HCT116 (cell line): Measurements from ENCODE around the gene TPP1. TPM values are rescaled to one million over a fixed set of nuclear protein-coding genes. Genes with fewer than 3 reads are reported as not detected.

Experiments
- ATAC-seq: fragments of 200-7000 bp; cut with Tn5 transposase; 2 replicates; pipeline ENCODE4 v1.9.1; 2020; ENCODE audit warnings: mild to moderate bottlenecking, moderate library complexity
- BruUV-seq: library from RNA; stranded (reverse); fragments of 400-500 nt; replicated peaks from 2 replicates; lab custom pipeline; 2021; lab: Mats Ljungman, UMichigan
- CTCF ChIA-PET: fragments of 300-600 bp; sonication (Branson Sonifier 250); formaldehyde crosslinking; loops from one replicate; lab custom pipeline; 2021; ENCODE audit warnings: antibody characterized with exemption; lab: Charles Lee
- POLR2A ChIA-PET: fragments of 300-600, 350-600 bp; sonication (Branson Sonifier 250); formaldehyde crosslinking; loops from one replicate; lab custom pipeline; 2021; ENCODE audit warnings: antibody characterized with exemption; lab: Charles Lee
- RAD21 ChIA-PET, 2 experiments: fragments of 300-600 bp; sonication (Branson Sonifier 250); formaldehyde crosslinking; loops; one replicate each; lab custom pipeline; 2023; ENCODE audit warnings: low total read pairs in 2 of 2; ENCODE audit not compliant: uncharacterized antibody in 2 of 2, unreplicated experiment in 2 of 2, low non-redundant PET in 1 of 2; lab: Charles Lee
- DNase-seq: peaks from one replicate; pipeline ENCODE4 v3.0.0-alpha.2; 2010; ENCODE audit warnings: low read depth, low spot score
- H2AFZ ChIP-seq: fragments of 200-600 bp; shearing (Covaris generic), sonication (generic); 2 replicates; pipeline ENCODE4 v1.6.1; 2017; ENCODE audit warnings: low read depth, mixed run types, mixed read lengths, antibody characterized with exemption, low read length; ENCODE audit not compliant: poor library complexity, severe bottlenecking
- H3K27ac ChIP-seq: 2 replicates; pipeline ENCODE4 v1.5.1; 2012; ENCODE audit warnings: low read depth, low read length
- H3K27me3 ChIP-seq: fragments of 200-600 bp; sonication (generic); 2 replicates; pipeline ENCODE4 v1.6.1; 2016; ENCODE audit warnings: mixed run types, low read length, mixed read lengths; ENCODE audit not compliant: insufficient read depth
- H3K36me3 ChIP-seq, 2 experiments: fragments of 200-500 bp in 1 of 2; fragments of 200-600 bp in 1 of 2; sonication (Bioruptor generic) in 1 of 2; sonication (generic) in 1 of 2; 2 replicates each; pipeline versions ENCODE4 v1.5.1 to v1.6.1; 2014 to 2016; ENCODE audit warnings: low read length in 2 of 2, inconsistent platforms in 1 of 2, mixed read lengths in 1 of 2, mixed run types in 1 of 2; ENCODE audit not compliant: insufficient read depth in 2 of 2, control insufficient read depth in 1 of 2
- H3K4me1 ChIP-seq, 2 experiments: fragments of 200-600 bp in 1 of 2; sonication (generic) in 1 of 2; 2 replicates each; pipeline versions ENCODE4 v1.5.1 to v1.6.1; 2012 to 2017; ENCODE audit warnings: low read length in 2 of 2, inconsistent platforms in 1 of 2, mild to moderate bottlenecking in 1 of 2, mixed read lengths in 1 of 2, mixed run types in 1 of 2, moderate library complexity in 1 of 2; ENCODE audit not compliant: insufficient read depth in 2 of 2, control insufficient read depth in 1 of 2
- H3K4me2 ChIP-seq: fragments of 200-600 bp; sonication (generic); 2 replicates; pipeline ENCODE4 v1.6.1; 2017; ENCODE audit warnings: mixed run types, low read length, mixed read lengths
- H3K4me3 ChIP-seq, 2 experiments: fragments of 200-600 bp in 1 of 2; sonication (generic) in 1 of 2; replicated peaks in 1 of 2; 2 replicates each; pipeline ENCODE4 v1.5.1; 2011 to 2016; ENCODE audit warnings: low read length in 2 of 2, control low read depth in 1 of 2, low read depth in 1 of 2, mild to moderate bottlenecking in 1 of 2, mixed read lengths in 1 of 2, mixed run types in 1 of 2
- H3K79me2 ChIP-seq: fragments of 200-600 bp; sonication (generic); 2 replicates; pipeline ENCODE4 v1.6.1; 2017; ENCODE audit warnings: mild to moderate bottlenecking, mixed run types, low read length, moderate library complexity, mixed read lengths; ENCODE audit not compliant: insufficient read depth
- H3K9ac ChIP-seq: fragments of 200-600 bp; sonication (generic); 2 replicates; pipeline ENCODE4 v1.6.1; 2016; ENCODE audit warnings: low read length, mixed read lengths
- H3K9me2 ChIP-seq: fragments of 200-600 bp; sonication (generic), shearing (Covaris generic); 2 replicates; pipeline ENCODE4 v1.6.1; 2017; ENCODE audit warnings: mixed run types, mild to moderate bottlenecking, moderate library complexity; ENCODE audit not compliant: insufficient read depth
- H3K9me3 ChIP-seq, 2 experiments: fragments of 200-500 bp in 1 of 2; fragments of 200-600 bp in 1 of 2; sonication (Bioruptor generic) in 1 of 2; sonication (generic) in 1 of 2; 2 replicates each; pipeline ENCODE4 v1.6.1; 2014 to 2017; ENCODE audit warnings: low read length in 2 of 2, mixed read lengths in 2 of 2, inconsistent platforms in 1 of 2, low read depth in 1 of 2, mild to moderate bottlenecking in 1 of 2, mixed run types in 1 of 2, moderate library complexity in 1 of 2; ENCODE audit not compliant: control insufficient read depth in 1 of 2, insufficient read depth in 1 of 2
- H4K20me1 ChIP-seq: fragments of 200-600 bp; sonication (generic), shearing (Covaris generic); 2 replicates; pipeline ENCODE4 v1.6.1; 2017; ENCODE audit warnings: mixed run types, mild to moderate bottlenecking, moderate library complexity; ENCODE audit not compliant: insufficient read depth
- CBX3 ChIP-seq: IDR thresholded peaks from 2 replicates; pipeline ENCODE4 v1.6.1; 2012; ENCODE audit warnings: low read depth
- EZH2 ChIP-seq: fragments of 200-600 bp; sonication (generic); IDR thresholded peaks from 2 replicates; pipeline ENCODE4 v1.6.1; 2017; ENCODE audit warnings: antibody characterized with exemption, mixed run types
- EZH2phosphoT487 ChIP-seq: fragments of 200-600 bp; IDR thresholded peaks from 2 replicates; pipeline ENCODE4 v1.6.1; 2018; ENCODE audit warnings: antibody characterized with exemption, borderline replicate concordance
- JUND ChIP-seq: IDR thresholded peaks from 2 replicates; pipeline ENCODE4 v1.6.1; 2012
- POLR2AphosphoS5 ChIP-seq: IDR thresholded peaks from 2 replicates; pipeline ENCODE4 v1.6.1; 2011; ENCODE audit warnings: mild to moderate bottlenecking, low read depth, low read length, moderate library complexity
- SP1 ChIP-seq: IDR thresholded peaks from 2 replicates; pipeline ENCODE4 v1.6.1; 2012; ENCODE audit warnings: low read depth
- SRF ChIP-seq: IDR thresholded peaks from 2 replicates; pipeline ENCODE4 v1.6.1; 2012; ENCODE audit warnings: low read depth
- YY1 ChIP-seq: IDR thresholded peaks from 2 replicates; pipeline ENCODE4 v1.6.1; 2011; ENCODE audit warnings: low read length, low read depth, moderate library complexity, mild to moderate bottlenecking; ENCODE audit not compliant: insufficient replicate concordance; ENCODE audit errors: extremely low read depth
- ZFX ChIP-seq: fragments of 450-650 bp; IDR thresholded peaks from 2 replicates; pipeline ENCODE4 v1.6.1; 2017
- intact Hi-C: fragments of 100-400 bp; cut with micrococcal nuclease; formaldehyde crosslinking; loops from 2 replicates; pipeline ENCODE4 v1.10.0; 2022
- total RNA-seq: library from RNA; stranded (reverse); gene quantifications from one replicate; pipeline ENCODE4 v1.2.1, GENCODE V29; 2021; ENCODE audit not compliant: unreplicated experiment

Gene TPP1
- total RNA-seq, 1 experiment from 2014 or later = 44.7 TPM

DNA sequence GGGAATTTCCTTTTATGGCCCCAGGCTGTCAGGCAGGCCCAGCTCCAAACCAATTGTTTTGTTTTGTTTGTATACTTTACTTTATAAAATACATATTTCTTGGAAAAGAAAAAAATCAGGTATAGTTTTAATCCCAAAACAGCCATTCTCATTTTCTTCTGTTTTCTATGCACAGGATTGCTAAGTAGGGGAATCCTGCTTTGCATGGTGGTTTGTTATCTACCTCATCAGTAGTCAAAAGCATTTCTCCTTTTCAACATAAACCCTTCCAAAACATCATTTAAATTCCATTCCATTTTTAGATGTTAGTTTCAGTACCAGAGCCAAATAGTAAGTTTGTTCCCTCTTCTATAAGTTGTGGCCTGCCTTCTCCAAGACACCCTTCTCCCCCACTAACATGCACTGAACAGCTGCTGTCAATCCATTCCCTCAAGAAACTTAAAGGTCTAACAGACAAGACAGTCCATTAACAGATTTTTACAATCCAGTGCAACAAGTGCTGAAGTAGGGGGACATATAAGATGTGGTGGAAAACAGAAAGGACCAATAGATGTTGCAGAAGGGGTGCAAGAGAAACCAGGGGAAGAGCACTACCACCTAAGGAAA lies 11.9 kb downstream of the TPP1 start:
- H3K9me2 ChIP-seq = no peaks in the 10 kb centered on the region
- H3K4me2 ChIP-seq = peak overlapping the region; percentile 69
- H3K27me3 ChIP-seq = no peaks in the 10 kb centered on the region
- peaks cover 80% of the 10 kb centered on the region for H3K79me2 ChIP-seq
- H2AFZ ChIP-seq = no peak overlapping the region
- intact Hi-C loops = no loop called here
- RAD21 ChIA-PET = no interaction called here
- CTCF ChIA-PET = interaction anchor here (1.2 kb wide), 1 partner anchor 76 kb away, joined by 3 read pairs; no protein-coding TSS in a partner anchor
- DNase-seq (no peak), ATAC-seq (no peak)
- H3K9ac ChIP-seq = peak overlapping the region; percentile 33; the same call in 1 of the 2 replicates
- H3K9me3 ChIP-seq = no peaks in the 10 kb centered on the region
- H3K36me3 ChIP-seq = peaks cover 21 to 42% of the 10 kb centered on the region in 2 experiments
- H3K27ac ChIP-seq = peak overlapping the region; percentile 78
- peak overlapping the region in 1 of 2 experiments; percentile 36; a peak in 1 of 4 replicates for H3K4me3 ChIP-seq
- POLR2A ChIA-PET = interaction anchor here (1.0 kb wide), 1 partner anchor 87 kb away, joined by 4 read pairs; no protein-coding TSS in a partner anchor
- no TSS peak for BruUV-seq
- TF ChIP-seq SRF (no peak), EZH2phosphoT487 (no peak), EZH2 (no peak), YY1 (no peak)
- H3K4me1 ChIP-seq = peaks cover 25 to 52% of the 10 kb centered on the region in 2 experiments
- H4K20me1 ChIP-seq = no peaks in the 10 kb centered on the region

DNA sequence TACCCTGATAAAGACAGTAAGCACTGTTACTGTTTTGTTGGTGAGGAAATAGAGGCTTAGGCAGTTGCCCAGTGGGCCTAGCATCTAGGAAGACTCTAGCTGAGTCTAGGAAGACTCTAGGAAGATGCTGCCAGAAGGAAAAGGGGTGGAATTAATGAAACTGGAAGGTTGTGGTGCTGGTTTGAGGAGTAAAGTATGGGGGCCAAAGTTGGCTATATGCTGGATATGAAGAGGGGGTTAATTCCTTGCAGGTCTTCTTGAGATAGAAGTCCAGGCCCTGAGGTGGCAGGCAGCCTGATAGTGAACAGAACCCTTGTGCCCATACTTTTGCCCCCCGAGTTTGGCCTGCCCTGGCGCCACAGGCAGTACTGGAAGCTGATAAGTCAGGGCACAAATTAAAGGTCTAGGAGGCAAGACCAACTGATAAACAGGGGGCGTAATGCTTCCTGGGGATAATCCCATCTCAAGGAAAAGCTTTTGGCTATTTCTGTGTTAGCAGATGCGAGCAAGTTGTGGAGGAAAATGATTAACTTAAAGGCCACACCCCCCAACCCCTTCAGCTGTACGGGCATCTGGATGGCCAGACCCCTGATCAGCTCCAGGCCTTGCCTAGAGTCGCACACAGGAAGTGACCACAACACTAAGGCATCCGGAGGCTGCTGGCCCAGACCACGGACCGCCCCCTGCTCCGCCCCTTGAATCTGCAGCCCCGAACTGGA lies 12.6 kb downstream of the TPP1 start:
- H4K20me1 ChIP-seq = no peaks in the 10 kb centered on the region
- no peaks in the 10 kb centered on the region for H3K9me3 ChIP-seq
- H3K36me3 ChIP-seq = peaks cover 21 to 44% of the 10 kb centered on the region in 2 experiments
- CTCF ChIA-PET = interaction anchor here (1.2 kb wide), 1 partner anchor 76 kb away, joined by 3 read pairs; no protein-coding TSS in a partner anchor
- peaks cover 84% of the 10 kb centered on the region for H3K79me2 ChIP-seq
- peak overlapping the region; percentile 78 for H3K27ac ChIP-seq
- intact Hi-C loops = no loop called here
- H3K9ac ChIP-seq = peak overlapping the region; percentile 33
- POLR2A ChIA-PET = interaction anchor here (0.6 to 1.0 kb wide), 2 partner anchors 13 to 87 kb away, joined by 4 read pairs; partner anchors contain the start of gene TPP1
- no peaks in the 10 kb centered on the region for H3K9me2 ChIP-seq
- H3K4me1 ChIP-seq = peaks cover 25 to 58% of the 10 kb centered on the region in 2 experiments
- no TSS peak for BruUV-seq
- H3K4me3 ChIP-seq = peak overlapping the region; percentile 17 to 36
- DNase-seq = peak; percentile 65
- H2AFZ ChIP-seq = no peak overlapping the region
- TF ChIP-seq EZH2phosphoT487 = no peak
- no peak for TF ChIP-seq JUND
- TF ChIP-seq SP1 = no peak
- TF ChIP-seq POLR2AphosphoS5 = peak; percentile 88
- no peak for TF ChIP-seq CBX3
- TF ChIP-seq ZFX = peak; percentile 27; the same call in 1 of the 2 replicates
- TF ChIP-seq, all 23 proteins: peak for 2
- no peaks in the 10 kb centered on the region for H3K27me3 ChIP-seq
- ATAC-seq = peak; percentile 73
- RAD21 ChIA-PET = no interaction called here
- peak overlapping the region; percentile 69 for H3K4me2 ChIP-seq
